GM18505 (cell line): ENCODE measurements around the gene IL17B.
"Not testable (repeated sequence)": the region's sequence is repeated elsewhere in the genome, so short reads cannot be mapped to it uniquely, and the experiment has no call there.

Experiments
- ATAC-seq: cut with Tn5 transposase; IDR thresholded peaks from one replicate; pipeline ENCODE4 v1.9.1; 2021; ENCODE audit not compliant: unreplicated experiment
- POLR2A ChIP-seq: IDR thresholded peaks from 4 replicates; pipeline ENCODE4 v1.6.1; 2011; ENCODE audit warnings: borderline replicate concordance; ENCODE audit not compliant: insufficient read depth, insufficient read length; ENCODE audit errors: extremely low read depth

Gene IL17B

DNA sequence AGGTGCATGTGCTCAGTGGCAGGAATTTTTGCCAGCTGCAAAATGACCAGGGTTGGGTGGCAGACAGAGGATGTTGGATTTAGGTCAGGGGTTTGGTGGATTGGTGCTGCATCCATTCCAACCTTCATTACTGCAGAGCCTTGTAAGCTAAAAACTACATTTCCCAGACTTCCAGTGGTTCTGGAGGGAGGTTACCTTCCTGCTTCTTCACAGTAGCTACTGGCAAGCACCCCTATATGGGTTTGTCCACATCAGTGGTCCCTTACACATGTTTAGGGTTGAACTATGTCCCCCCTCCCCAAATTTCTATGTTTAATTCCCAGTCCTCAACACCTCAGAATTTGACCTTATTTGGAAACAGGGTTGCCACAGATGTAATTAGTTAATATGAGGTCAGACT lies 20.7 kb upstream of the IL17B start:
- TF ChIP-seq POLR2A = no peak
- ATAC-seq = no peak

DNA sequence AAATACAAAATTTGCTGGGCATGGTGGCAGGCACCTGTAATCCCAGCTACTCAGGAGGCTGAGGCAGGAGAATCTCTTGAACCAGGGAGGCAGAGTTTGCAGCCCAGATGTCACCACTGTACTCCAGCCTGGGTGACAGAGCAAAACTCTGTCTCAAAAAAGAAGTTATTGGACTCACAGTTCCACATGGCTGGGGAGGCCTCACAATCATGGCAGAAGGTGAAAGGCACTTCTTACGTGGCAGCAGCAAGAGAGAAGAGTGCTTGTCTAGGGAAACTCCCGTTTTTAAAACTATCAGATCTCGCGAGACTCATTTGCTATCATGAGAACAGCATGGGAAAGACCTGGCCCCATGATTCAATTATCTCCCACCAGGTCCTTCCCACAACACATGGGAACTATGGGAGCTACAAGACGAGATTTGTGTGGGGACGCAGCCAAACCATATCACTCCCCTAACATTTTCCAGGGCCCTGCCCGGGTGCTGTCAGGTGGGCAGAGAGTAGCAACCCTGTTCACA lies 19.7 kb upstream of the IL17B start:
- ATAC-seq = not testable (repeated sequence)

DNA sequence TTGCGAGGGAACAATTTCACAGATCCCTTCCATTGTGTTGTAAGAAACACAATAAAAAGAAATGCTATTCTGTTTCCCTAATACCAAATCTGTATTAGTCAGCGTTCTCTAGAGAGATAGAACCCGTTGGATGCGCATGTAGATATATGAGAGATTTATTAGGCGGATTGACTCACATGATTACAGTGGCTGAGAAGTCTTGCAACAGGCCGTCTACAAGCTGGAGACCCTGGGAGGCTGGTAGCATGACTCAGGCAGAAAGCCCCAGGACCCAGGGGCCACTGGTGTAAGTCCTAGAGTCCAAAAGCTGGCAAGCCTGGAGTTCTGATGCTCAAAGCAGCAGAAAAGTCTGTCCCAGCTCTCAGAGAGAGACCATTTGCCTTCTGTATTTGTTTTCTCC lies 18.4 kb upstream of the IL17B start:
- ATAC-seq = no peak
- TF ChIP-seq POLR2A = no peak

GRCh38 chr5:149394996-149395395 lies 15.9 kb upstream of the IL17B start:
- ATAC-seq = not testable (repeated sequence)

GRCh38 chr5:149392718-149393117 lies 13.6 kb upstream of the IL17B start:
- TF ChIP-seq POLR2A = no peak
- ATAC-seq = no peak

DNA sequence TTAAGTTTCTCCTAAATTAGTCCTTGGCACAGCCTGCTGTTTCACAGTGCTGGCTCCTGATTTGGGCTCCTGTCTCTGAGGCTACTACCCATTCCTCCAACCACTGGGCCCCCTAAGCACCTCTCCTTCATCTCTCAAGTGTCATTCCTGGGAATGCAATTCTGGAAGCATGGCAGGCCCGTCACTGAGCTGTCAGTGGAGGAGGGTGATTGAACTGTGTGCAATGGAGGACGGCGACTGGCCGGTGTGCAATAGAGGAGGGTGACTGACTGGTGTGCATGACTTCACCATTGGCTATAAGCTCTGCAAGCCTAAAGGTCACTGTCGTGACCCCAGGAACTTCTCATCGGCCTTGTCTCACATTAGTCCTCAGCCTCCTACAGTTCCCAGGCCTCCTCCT lies 12.4 kb upstream of the IL17B start:
- ATAC-seq = no peak
- no peak for TF ChIP-seq POLR2A

DNA sequence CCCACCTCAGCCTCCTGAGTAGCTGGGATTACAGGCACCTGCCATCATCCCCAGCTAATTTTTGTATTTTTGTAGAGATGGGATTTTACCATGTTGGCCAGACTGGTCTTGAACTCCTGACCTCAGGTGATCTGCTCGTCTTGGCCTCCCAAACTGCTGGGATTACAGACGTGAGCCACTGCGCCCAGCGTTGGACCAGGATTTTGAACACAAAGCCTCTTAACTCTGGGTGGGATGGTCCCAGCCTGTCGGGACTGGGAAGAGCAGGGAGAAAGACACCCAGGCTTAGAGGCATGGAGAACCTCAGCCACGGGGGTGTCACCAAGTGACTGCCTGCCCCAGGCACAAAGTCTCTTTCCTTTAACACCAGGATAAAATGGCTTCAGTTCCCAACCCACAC lies 12.0 kb upstream of the IL17B start:
- ATAC-seq = not testable (repeated sequence)

- no peak for ATAC-seq
- no peak for TF ChIP-seq POLR2A
Observed at GRCh38 chr5:149389552-149390495, 10.7 kb upstream of the IL17B start.

DNA sequence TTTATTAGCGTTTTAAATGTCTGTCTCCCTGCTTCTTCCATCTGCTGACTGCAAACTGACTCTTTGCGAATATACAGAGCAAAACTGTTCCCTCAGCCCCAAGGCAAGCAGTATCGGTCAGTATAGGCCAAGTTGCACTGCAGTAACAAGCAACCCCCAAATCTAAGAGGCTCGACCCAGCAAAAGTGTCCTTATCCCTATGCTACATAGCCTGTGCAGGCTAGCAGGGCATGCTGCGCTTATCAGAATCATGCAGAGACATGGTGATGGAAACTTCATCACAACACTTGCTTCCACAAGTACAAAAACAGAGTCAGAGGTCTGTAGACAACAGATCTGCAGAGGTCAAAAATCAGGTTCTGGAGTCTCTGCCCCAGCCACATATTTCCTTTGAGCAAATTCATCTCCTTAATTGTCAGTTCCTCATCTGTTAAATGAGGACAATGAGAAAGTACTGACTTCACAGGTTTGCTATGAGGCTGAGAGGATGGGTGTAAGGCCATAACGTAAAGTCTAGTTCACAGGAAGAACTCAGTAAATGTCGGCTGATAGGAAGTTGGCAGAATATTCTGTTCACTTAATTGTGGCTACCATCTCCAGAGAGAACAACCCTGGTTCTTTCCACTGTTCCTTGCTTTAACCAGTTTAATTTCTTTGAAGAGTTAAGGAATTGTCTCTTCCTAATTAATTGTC lies 9.6 kb upstream of the IL17B start:
- no peak for TF ChIP-seq POLR2A
- no peak for ATAC-seq

GRCh38 chr5:149387982-149388381 lies 8.9 kb upstream of the IL17B start:
- TF ChIP-seq POLR2A = no peak
- ATAC-seq = no peak

GRCh38 chr5:149387081-149387631 lies 8.1 kb upstream of the IL17B start:
- no peak for ATAC-seq
- TF ChIP-seq POLR2A = no peak

GRCh38 chr5:149386166-149386565 lies 7.1 kb upstream of the IL17B start:
- ATAC-seq = no peak
- no peak for TF ChIP-seq POLR2A

DNA sequence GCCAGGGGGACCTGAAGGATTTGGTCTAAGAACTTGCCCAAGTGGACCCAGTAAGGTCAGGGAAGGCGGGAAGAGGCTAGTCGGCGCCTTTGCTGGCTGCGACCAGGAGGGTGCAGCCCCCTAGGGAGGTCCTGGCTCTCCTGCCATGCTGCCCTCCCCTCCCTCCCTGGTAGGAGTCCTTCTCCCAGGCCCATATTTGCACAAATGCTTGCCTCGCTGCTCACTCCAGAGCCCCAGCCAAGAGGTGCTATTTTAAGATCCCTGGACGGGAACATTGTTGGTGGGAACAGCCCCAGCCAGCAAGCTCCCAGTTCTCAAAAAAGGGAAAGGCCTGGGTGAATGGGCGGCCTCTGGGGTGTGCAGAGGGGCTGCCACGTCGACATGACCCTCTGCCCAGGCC lies 4.3 kb upstream of the IL17B start:
- ATAC-seq = no peak
- no peak for TF ChIP-seq POLR2A
